Epithelial cell of proximal tubule (primary cell): Measurements from ENCODE around the gene HAGHL. TPM values are rescaled to one million over a fixed set of nuclear protein-coding genes. Genes with fewer than 3 reads are reported as not detected.
"Not testable (repeated sequence)": the region's sequence is repeated elsewhere in the genome, so short reads cannot be mapped to it uniquely, and the experiment has no call there.

Experiments used
- DNase-seq: peaks from one replicate; pipeline ENCODE4 v3.0.0-alpha.2; 2011; ENCODE audit warnings: low read depth
- H3K4me3 ChIP-seq: 2 replicates; pipeline ENCODE4 v1.5.1; 2011; ENCODE audit warnings: low read depth, mild to moderate bottlenecking, low read length
- total RNA-seq: library from RNA; depleted of rRNA; stranded (reverse); fragments of >200 nt; gene quantifications from 2 replicates; pipeline ENCODE4 v1.2.3, GENCODE V29; 2015
- TF ChIP-seq, protein P1 (sequence below): conservative IDR thresholded peaks from 2 replicates; pipeline ENCODE4 v1.5.1; 2012; ENCODE audit warnings: low read depth, mild to moderate bottlenecking, low read length

Gene HAGHL
- total RNA-seq, 1 donor from 2014 or later, result 15.5 TPM

DNA sequence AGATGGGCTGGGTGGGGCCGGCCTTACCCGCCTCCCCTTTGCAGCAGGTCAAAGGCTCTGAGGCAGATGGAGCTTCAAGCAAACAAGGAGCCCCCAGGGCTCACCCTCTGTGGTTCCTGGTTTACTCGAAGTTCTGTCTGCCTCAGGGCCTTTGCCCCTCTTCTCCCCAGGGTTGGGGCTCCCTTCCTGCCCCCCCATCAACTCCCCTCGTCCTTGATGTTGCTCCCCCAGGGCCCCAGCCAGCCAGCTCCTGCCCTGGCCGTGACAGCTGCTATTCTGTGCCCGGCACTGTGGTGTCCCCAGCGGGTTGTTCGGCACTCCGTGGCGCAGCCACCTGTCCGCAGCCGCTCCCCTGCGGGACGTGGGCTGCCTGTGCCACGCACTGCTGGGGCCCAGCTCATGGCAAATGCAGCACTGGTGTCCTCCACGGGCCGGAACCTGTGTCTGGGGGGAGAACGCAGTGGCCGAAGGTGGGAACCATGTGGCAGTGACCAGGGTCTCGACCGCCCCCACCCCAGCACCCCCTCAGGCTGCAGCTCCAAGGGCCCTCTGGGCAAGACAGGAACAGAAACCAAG, 16.3 kb upstream of the HAGHL start:
- no peak for DNase-seq
- TF ChIP-seq, protein P1, sequence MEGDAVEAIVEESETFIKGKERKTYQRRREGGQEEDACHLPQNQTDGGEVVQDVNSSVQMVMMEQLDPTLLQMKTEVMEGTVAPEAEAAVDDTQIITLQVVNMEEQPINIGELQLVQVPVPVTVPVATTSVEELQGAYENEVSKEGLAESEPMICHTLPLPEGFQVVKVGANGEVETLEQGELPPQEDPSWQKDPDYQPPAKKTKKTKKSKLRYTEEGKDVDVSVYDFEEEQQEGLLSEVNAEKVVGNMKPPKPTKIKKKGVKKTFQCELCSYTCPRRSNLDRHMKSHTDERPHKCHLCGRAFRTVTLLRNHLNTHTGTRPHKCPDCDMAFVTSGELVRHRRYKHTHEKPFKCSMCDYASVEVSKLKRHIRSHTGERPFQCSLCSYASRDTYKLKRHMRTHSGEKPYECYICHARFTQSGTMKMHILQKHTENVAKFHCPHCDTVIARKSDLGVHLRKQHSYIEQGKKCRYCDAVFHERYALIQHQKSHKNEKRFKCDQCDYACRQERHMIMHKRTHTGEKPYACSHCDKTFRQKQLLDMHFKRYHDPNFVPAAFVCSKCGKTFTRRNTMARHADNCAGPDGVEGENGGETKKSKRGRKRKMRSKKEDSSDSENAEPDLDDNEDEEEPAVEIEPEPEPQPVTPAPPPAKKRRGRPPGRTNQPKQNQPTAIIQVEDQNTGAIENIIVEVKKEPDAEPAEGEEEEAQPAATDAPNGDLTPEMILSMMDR, result no peak
- no peak overlapping the region for H3K4me3 ChIP-seq

DNA sequence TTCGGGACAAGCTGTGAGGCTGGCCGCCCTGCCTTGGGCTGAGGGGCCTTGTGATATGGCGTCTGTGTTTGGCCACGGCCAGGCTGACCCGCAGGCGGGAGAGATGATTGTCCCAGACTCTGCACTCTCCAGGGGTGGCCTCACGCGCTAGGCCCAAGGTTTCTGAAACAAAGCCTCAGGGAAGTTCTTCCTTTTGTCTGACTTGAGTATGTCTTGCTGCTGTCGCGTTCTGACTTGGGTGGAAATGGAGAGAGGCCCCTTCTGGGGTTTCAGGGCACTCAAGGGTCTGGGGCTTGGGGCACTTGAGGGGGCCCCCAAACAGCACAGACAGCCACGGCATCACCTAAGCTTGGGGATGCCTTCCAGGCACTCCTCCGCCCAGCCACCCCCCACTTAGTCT, 15.8 kb upstream of the HAGHL start:
- no peak overlapping the region for H3K4me3 ChIP-seq
- DNase-seq, result no peak
- TF ChIP-seq, protein P1, result no peak

DNA sequence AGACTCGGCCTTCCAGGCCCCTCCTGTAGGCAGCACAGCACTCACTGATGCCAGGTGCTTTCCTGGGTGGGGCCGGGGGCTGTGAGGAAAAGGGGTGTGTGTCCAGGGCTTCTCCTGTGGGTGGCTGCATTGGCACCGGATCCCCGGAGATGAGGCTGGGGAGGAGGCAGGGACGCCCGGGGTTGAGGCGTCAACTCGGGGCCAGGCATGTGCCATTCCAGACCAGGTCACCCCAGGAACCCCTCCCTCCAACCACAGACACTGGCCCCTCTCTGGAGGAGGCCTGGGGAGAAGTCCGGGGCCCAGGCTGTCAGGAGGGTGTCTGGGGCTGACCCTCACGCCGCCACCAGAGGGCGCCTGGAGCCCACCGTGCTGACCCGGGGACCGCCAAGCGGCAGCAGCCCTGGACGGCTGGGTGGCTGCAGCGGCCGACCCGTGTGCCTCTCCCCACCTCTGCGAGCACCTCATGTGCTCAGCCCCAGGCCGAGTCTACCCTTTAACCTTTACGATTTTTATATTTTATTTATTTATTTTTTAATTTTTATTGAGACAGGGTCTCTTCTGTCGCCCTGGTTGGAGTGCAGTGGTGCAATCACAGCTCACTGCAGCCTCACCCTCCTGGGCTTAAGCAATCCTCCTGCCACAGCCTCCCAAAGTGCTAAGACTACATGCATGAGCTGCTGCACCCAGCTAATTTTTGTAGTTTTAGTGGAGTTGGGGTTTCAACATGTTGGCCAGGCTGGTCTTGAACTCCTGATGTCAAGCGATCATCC, 15.2 kb upstream of the HAGHL start:
- no peak overlapping the region for H3K4me3 ChIP-seq
- DNase-seq, result no peak
- TF ChIP-seq, protein P1, result peak; percentile 78

DNA sequence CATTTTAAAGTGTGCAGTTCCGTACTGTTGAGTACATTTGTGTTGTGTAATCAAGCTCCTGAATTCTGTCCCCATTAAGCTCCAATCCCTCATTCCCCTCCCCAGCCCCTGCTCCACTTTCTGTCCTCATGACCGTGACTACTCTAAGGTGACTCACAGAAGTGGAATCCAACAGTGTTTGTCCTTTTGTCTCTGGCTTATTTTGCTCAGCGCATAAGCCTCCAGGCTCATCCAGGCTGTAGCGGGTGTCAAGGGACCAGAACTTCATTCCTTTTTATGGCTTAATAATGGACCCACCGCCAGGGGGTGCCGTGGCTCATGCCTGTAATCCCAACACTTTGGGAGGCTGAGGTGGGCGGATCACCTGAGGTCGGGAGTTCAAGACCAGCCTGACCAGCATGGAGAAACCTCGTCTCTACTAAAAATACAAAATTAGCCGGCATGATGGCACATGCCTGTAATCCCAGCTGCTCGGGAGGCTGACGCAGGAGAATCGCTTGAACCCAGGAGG, 14.1 kb upstream of the HAGHL start:
- TF ChIP-seq, protein P1, result peak; percentile 57
- peak; percentile 98 for DNase-seq
- H3K4me3 ChIP-seq, result not testable (repeated sequence)

DNA sequence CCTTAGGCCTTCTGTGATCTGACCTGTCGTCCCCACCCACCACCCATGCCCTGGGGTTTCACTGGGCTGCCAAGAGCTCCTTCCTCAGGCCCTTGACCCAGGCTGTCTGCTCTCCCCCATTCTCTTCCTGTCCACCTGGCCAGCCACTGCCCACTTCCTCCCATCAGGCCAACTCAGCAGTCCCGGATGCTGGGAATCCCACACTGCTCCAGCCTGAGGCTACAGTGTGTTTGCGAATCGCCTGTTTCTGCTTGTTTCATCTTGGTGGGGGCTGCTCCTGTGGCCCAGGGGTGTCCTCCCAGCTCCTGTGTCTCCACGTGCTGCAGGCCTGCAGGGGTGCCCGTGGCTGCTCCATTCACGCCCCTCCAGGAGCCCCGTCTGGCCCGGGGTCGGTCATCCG, 12.8 kb upstream of the HAGHL start:
- TF ChIP-seq, protein P1, result no peak
- no peak for DNase-seq
- peak overlapping the region; percentile 50 for H3K4me3 ChIP-seq

DNA sequence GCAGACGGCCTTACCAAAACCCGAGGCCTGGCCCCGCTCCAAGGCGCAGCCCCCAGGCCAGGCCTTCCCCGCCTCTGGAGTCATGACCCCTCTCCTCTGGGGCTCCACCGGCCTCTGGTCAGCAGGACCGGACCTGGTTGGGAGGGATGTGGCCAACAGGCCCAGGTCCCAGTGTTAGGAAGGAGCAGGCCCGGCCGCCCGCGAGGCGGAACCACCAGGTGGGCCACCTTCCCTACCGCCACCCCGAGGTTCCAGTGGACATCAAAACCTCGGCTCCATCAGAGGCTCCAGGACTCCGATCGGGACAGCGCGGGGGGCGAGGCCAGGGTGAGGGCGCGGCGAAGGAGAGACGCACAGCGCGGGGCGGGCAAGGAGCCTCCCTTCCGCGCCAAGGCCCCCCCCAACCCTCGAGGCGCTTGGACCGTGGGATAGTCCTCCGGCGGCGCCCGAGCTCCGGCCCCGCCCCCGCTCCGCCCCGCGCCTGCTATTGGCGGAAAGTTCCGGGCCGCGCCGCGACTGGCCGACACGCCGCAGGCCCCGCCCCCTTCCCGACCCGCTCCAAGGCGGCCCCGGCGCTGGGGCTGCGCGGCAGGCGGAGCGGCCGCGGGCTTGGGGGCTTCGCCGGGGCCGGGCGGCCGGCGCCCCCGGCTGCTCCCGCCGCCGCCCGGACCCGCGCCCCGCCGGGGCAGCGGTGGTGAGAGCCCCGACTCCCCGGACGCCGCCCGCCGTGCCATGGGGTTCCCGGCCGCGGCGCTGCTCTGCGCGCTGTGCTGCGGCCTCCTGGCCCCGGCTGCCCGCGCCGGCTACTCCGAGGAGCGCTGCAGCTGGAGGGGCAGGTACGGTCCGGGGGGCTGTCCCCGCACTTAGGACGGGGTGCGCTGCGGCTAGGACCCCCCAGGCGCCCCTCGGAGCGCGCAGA, 12.1 kb upstream of the HAGHL start, which contains the start of gene METRN:
TSS of gene METRN (plus strand) at position 561 of the 919 bp plus-strand sequence. CDS start at position 733, 172 bp downstream.
- TF ChIP-seq, protein P1, result no peak
- no peak for DNase-seq

More for the DNA sequence above, 12.1 kb upstream of the HAGHL start, which contains the start of gene METRN:
- peak within 1 kb of the TSS; percentile 69 for H3K4me3 ChIP-seq
